CD1c-positive myeloid dendritic cell (primary cell): ENCODE measurements around the gene GRIK2.

ENCODE experiments used
- DNase-seq: peaks from one replicate; pipeline ENCODE4 v3.0.0-alpha.2; 2016; ENCODE audit errors: extremely low spot score

The GRIK2 gene

DNA sequence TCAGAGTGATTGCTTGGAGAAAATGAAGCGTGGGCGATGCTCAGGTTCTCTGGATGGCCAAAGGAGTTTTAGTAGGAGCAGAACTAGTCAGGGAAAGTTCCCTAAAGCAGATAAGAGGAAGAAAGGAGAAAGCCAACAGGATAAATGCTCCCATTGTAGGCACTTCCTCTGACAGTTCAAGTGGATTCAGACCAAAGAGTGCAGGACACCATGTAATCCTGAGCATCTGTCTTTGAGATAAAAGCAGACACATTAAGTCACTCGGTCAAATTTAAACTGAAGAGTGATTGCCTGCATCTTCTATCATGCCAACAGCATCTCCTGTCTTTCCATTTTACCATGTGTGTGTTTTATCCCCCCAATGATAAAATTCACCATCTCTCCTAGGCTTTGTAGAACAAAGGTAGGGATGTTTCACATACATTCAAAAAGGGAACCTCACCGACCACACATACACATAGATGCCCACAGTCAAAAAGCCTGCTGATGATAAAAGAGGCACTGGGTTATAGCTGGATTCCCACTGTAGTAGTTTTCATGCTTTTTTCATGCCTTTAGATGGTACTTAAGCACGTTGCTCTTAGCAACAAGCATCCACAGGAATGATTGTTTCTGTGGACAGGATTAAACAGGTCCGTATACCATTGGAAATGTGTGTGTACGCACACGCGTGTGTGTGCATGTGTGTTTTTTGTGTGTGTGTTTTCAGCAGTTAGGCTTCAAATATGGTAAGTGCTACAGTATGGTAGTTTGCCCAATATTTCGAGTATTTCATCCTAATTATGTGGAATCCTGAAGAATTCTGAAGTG is 7.0 kb downstream of the GRIK2 start:
- no peak for DNase-seq

DNA sequence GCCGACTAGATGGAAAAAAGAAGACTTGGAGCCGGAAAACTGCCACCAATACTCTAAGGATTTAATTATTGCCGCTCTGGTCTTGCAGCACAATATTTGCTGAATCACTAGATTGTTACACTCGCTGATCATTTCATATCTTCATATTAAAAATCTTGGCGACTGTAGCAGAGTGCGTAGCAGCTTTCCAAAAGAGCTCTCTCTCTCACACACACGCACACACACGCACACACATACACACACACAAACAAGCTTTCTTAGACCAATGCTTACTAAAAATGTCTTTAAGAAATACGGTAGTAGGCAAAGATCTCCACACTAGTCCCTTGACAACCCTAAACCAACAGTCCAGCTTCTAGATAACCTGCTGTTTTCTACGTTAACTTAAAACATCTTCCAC is 7.7 kb downstream of the GRIK2 start:
- DNase-seq: no peak

DNA sequence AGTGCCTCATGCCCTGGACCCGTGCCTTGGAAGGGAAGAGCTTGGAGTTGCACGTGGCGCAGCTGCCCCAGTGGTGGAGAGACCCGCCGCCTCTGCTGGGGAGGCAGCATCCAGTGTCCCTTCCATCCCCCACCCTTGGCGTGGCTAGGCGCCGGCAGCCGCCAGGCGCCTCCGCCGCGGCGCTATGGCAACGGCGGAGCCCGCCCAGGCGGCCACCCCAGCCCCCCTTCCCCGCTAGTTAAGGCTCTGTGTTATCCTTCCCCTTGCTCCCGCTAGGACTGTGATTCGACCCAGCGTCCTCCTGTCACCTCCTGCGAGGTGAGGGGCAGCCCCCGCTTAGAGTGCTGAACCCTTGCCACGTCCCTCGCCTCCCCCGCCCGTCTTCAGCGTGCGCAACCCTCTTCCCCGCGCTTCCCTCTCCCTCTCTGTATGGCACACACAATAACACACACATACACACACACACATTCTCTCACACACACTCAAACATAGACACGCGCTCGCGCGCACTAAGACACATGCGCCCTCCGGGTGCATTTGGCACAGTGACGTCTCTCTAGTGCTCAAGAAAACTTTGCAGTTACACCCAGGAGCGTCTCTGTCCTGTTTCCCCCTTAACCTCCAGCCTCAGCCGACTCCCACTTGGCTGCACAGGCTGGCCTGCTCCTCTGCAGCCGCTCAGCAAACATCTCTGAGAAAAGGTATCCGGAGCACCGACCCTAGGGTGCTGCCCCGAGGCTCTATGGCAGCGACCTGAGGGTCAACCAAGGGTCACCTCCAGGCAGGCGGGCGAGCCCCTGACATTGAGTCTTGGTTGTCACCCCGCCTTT is 8.5 kb downstream of the GRIK2 start:
- DNase-seq: no peak

- DNase-seq: no peak
Measured at GRCh38 chr6:101402622-101403031, 9.1 kb downstream of the GRIK2 start.

DNA sequence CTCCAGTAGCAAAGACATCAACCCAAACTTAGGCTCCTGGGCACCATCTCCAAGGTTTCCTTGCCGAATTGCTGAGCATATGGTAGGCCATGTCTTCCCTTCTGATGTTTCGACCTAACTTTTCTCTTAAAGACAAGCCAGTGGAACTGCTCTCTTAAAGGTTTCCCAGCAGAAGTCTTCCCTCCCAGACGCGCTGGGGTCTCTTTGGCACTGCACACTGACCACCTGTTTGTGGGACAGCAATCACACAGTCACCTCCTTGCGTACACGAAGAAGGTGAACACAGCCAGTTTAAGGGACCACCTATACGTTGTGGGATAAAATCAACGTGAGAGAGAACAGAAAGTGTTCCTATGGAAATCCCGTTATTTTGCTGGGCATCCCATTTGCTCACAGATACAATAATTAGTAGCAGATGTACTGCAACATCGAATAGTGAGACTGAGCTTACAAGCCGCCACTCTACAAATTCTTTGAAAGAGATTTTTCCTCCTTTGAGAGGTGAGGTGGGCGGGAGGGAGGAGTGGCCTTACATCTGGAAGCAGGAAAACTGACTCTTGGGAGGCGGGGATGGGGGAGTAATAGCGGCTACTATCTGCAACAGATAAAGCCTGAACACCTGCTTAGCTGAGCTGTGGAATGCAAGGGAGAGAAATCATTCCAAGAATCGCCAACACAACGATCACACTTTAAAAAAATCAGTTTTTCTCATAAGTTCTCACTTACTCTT is 9.9 kb downstream of the GRIK2 start:
- DNase-seq: no peak

DNA sequence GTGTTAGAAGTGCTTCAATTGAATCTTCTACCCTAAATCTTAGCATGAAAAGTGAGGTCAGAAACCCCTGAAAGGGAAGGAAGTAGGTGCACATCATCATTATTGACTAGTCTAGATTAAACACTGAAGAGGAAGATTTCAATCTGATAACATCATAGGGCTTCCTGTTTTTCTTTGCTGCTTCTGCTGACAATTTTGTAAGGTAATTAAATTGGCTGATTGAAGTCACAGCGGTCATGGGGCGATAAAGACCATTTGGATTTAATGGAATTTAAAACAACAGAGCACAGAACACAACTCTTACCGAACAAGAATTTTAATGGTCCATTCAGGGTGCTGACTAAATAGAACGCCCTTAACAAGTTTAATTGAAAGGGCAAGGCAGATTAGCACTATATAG is 11.3 kb downstream of the GRIK2 start:
- DNase-seq: no peak

GRCh38 chr6:101413773-101414172 is 20.3 kb downstream of the GRIK2 start:
- no peak for DNase-seq

DNA sequence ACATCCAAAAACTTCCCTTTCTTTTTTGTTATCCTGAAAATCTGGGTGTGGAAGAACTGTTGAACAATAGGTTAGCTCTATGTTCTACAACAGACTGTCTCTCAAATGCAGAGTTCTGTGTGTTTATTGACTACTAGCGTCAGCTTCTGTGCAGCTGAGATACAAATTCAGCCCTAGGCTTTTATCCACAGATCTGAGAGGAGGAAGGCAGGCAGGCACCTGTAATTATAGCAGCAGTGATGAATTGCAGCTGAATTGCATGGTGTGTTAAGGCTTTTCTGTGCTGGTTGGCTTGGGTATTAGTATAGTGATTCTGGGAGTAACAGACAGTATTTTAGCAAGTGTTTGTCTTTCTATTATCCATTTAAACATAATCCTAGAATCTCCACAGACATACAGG is 24.4 kb downstream of the GRIK2 start:
- no peak for DNase-seq

GRCh38 chr6:101422251-101422650 is 28.7 kb downstream of the GRIK2 start:
- no peak for DNase-seq

- no peak for DNase-seq
Measured at GRCh38 chr6:101422811-101423210, 29.3 kb downstream of the GRIK2 start.

DNA sequence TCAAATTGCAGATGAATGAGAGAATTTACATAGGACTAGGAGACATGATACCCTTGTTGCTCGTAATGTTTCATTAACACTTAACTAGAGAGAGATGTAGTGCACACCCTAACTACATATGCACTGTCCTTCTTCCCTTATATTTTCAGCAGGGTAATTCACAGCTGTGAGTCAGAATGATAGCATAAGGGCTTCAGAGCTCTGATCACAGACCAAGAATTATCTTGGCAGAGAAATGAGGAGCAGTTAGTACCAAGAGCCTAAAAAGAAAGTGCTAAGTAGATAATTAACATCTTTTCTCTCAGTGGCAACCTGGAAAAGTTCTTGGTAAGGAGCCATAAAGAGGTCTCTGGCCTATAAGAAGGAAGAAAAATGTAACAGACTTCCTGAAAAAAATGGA is 35.8 kb downstream of the GRIK2 start:
- no peak for DNase-seq

- DNase-seq: no peak
Measured at GRCh38 chr6:101429845-101430244, 36.3 kb downstream of the GRIK2 start.

DNA sequence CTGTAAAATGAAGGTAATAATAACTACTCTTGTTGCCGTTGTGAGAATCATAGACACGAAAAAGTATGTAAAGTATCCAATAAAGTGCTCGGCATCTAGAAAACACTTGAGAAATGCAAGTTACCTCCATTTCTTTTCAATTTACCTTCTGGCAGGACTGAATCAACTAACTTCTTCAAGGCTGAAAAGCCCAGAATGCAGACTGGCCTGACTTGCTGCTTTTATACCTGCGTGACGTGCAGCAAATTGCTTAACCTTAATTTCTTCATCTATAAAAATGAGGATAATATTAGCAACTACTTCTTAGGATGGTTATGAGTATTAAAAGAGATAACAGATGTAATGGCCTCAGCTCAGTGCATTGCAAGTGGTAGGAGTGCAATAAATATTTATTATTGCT is 39.6 kb downstream of the GRIK2 start:
- DNase-seq: no peak

- no peak for DNase-seq
Measured at GRCh38 chr6:101434601-101435000, 41.1 kb downstream of the GRIK2 start.

DNA sequence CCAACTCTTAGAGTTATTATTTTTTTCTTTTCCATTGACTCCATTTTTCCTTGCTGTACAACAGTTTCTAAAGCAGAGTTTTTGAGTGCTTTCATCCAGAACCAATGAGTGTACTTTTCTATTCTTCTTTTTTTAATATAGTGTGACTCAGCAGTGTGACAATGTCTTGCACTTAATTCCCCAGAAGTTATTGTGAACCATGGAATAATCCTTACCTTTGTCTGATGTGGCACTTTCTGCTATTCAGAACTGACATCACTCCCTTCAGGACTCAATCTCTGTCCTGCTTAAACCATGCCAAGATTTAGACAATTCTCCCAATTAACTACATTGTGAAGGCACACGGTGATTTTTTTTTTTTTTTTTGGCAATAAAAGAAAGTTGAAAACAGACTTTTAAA is 41.5 kb downstream of the GRIK2 start:
- no peak for DNase-seq

GRCh38 chr6:101439790-101440189 is 46.3 kb downstream of the GRIK2 start:
- no peak for DNase-seq

- DNase-seq: no peak
Measured at GRCh38 chr6:101443315-101443714, 49.8 kb downstream of the GRIK2 start.

DNA sequence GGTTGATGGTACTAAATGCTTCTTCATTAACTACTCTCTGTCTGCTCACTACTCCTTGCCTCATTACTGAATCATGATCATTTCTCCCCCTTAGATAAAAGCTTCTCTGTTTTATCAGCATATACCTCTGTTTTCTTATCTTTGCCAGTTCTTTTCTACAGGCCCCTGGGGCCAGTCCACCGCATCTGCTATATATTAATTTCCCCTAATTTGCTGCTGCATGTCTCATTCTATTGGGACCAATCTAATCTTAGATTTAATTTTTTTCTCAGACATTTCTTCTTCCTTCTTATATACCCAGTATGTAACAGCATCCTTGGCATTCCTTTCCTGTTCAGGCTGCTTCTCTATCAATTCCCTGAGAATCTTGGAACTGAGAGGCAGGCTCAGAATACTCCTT is 51.2 kb downstream of the GRIK2 start:
- DNase-seq: no peak

DNA sequence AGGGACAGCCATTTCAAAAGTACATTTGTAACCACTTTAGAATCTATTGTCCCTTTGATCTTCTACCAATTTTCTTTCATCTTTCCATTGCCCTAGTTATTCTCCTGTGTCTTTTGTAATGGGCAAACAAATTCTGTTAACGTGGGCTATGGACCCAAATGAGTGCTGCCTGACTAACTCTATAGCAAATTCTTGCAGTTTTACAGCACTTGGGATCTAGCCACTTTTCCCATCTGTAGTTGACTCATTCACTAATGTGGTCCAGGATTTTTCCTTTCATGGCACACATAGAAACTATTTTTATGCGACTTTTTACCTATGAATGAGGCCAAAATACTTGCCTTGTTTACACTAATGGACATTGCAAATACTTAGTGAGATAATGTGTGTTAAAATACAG is 52.0 kb downstream of the GRIK2 start:
- DNase-seq: no peak

- no peak for DNase-seq
Measured at GRCh38 chr6:101450901-101451300, 57.4 kb downstream of the GRIK2 start.

DNA sequence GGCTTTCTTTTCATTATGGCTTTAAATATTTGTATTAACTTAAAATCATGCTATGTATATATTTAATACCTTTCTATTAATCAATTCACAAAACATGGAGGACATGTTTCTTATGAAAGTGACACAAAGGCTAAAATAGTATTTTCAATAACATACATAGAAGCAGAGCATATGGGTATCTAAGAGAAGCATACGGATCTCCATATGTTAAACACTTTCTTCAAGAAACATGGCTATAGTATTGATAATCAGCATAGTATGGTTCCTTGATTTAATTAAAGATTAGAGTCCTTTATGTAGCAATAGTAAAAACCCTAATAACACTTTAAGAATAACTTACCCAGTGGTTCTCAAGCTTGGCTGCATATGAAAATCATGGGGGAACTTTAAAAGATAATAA is 58.5 kb downstream of the GRIK2 start:
- no peak for DNase-seq

GRCh38 chr6:101453221-101453620 is 59.7 kb downstream of the GRIK2 start:
- DNase-seq: no peak
